Stimulated activated CD4-positive, alpha-beta T cell treated with anti-CD3 and anti-CD28 coated beads, Interleukin-12 subunit alpha, Interleukin-12 subunit beta, amount 100 ng/mL, for 48 hours (primary cell): ENCODE measurements around the gene CNTN1.

Experiments used
- DNase-seq, 3 donors: peaks; one replicate each; pipeline ENCODE4 v3.0.0-alpha.2; 2020; ENCODE audit warnings: low read depth in 2 of 3, low spot score in 1 of 3

The CNTN1 gene

GRCh38 chr12:40834321-40834720 is 142.1 kb downstream of the CNTN1 start:
- DNase-seq, result no peak

GRCh38 chr12:40837891-40838429 is 145.7 kb downstream of the CNTN1 start:
- DNase-seq, result no peak

- no peak for DNase-seq
Observed at GRCh38 chr12:40843495-40843894, 151.3 kb downstream of the CNTN1 start.

GRCh38 chr12:40853221-40853620 is 161.0 kb downstream of the CNTN1 start:
- no peak for DNase-seq

GRCh38 chr12:40854604-40855003 is 162.4 kb downstream of the CNTN1 start:
- no peak for DNase-seq

- DNase-seq, result no peak
Observed at GRCh38 chr12:40864891-40865290, 172.7 kb downstream of the CNTN1 start.

- DNase-seq, result no peak
Observed at GRCh38 chr12:40870981-40871380, 178.7 kb downstream of the CNTN1 start.

- DNase-seq, result no peak
Observed at GRCh38 chr12:40874868-40875267, 182.6 kb downstream of the CNTN1 start.

GRCh38 chr12:40889329-40889728 is 197.1 kb downstream of the CNTN1 start:
- no peak for DNase-seq

- no peak for DNase-seq
Observed at GRCh38 chr12:40892528-40892927, 200.3 kb downstream of the CNTN1 start.

GRCh38 chr12:40898505-40898904 is 206.3 kb downstream of the CNTN1 start:
- DNase-seq, result no peak

GRCh38 chr12:40903040-40903439 is 210.8 kb downstream of the CNTN1 start:
- DNase-seq, result no peak

- DNase-seq, result no peak
Observed at GRCh38 chr12:40907115-40907527, 214.9 kb downstream of the CNTN1 start.

- DNase-seq, result no peak
Observed at GRCh38 chr12:40911676-40912075, 219.4 kb downstream of the CNTN1 start.

- no peak for DNase-seq
Observed at GRCh38 chr12:40915172-40915571, 222.9 kb downstream of the CNTN1 start.

GRCh38 chr12:40917561-40917960 is 225.3 kb downstream of the CNTN1 start:
- DNase-seq, result no peak

GRCh38 chr12:40921563-40922163 is 229.4 kb downstream of the CNTN1 start:
- no peak for DNase-seq

- DNase-seq, result no peak
Observed at GRCh38 chr12:40937891-40938290, 245.7 kb downstream of the CNTN1 start.

- no peak for DNase-seq
Observed at GRCh38 chr12:40942326-40942725, 250.1 kb downstream of the CNTN1 start.

- no peak for DNase-seq
Observed at GRCh38 chr12:40945772-40946171, 253.5 kb downstream of the CNTN1 start.

- no peak for DNase-seq
Observed at GRCh38 chr12:40946612-40947194, 254.5 kb downstream of the CNTN1 start.

GRCh38 chr12:40947797-40948196 is 255.6 kb downstream of the CNTN1 start:
- DNase-seq, result no peak

GRCh38 chr12:40953076-40953475 is 260.8 kb downstream of the CNTN1 start:
- no peak for DNase-seq
